Fibroblast of lung (primary cell): ENCODE data around the gene SDK1.

Experiments
- EZH2 ChIP-seq: IDR thresholded peaks from 2 replicates; pipeline ENCODE4 v1.5.1; 2012; ENCODE audit warnings: low read length, control low read depth, mild to moderate bottlenecking; ENCODE audit errors: missing control alignments
- TF ChIP-seq, protein P1 (sequence below), 2 donors: IDR thresholded peaks in 1 of 2; conservative IDR thresholded peaks in 1 of 2; 1 replicate in 1 of 2; 2 replicates in 1 of 2; pipeline ENCODE4 v1.5.1; 2011 to 2012; ENCODE audit warnings: low read length in 2 of 2, control low read depth in 1 of 2, inconsistent platforms in 1 of 2, low read depth in 1 of 2, mild to moderate bottlenecking in 1 of 2

DNA sequence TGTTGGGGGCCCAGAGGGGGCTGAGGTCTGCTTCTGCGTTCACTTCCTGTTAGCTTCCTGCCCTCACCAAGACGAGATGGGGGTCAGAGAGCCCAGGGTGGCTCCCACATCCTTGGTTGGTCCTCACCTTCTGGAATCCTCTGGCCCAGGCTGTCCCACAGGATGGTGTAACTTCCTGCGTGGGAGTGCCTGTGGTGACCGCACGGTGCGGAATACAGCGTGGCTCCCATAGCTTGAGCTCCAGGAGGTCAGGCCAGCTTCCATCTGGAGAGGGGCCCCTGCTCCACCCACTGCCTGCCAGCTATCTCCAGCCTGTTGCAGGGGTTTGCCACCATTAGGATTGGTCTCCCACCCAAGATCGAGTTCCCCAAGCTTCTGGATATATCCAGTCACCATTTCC, 699.9 kb downstream of the SDK1 start:
- TF ChIP-seq, protein P1, sequence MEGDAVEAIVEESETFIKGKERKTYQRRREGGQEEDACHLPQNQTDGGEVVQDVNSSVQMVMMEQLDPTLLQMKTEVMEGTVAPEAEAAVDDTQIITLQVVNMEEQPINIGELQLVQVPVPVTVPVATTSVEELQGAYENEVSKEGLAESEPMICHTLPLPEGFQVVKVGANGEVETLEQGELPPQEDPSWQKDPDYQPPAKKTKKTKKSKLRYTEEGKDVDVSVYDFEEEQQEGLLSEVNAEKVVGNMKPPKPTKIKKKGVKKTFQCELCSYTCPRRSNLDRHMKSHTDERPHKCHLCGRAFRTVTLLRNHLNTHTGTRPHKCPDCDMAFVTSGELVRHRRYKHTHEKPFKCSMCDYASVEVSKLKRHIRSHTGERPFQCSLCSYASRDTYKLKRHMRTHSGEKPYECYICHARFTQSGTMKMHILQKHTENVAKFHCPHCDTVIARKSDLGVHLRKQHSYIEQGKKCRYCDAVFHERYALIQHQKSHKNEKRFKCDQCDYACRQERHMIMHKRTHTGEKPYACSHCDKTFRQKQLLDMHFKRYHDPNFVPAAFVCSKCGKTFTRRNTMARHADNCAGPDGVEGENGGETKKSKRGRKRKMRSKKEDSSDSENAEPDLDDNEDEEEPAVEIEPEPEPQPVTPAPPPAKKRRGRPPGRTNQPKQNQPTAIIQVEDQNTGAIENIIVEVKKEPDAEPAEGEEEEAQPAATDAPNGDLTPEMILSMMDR (conservative IDR thresholded peaks at IDR 0.05 in 1 of 2, IDR thresholded peaks at IDR 0.05 in 1 of 2; ENCODE audit: low read depth in 1 of 2, low read length in 2 of 2): no peak
- TF ChIP-seq EZH2: no peak
